CD14-positive monocyte (primary cell): ENCODE measurements around the gene DLGAP1. TPM values are rescaled to one million over a fixed set of nuclear protein-coding genes. Genes with fewer than 3 reads are reported as not detected.

Experiments
- DNase-seq, 3 donors: peaks; one replicate each; pipeline ENCODE4 v3.0.0-alpha.2; 2011 to 2022
- H2AFZ ChIP-seq: 2 replicates; pipeline ENCODE4 v1.6.0; 2012; ENCODE audit warnings: mild to moderate bottlenecking, low read depth, low read length, inconsistent platforms; ENCODE audit not compliant: insufficient read depth, poor library complexity, severe bottlenecking
- H3K27ac ChIP-seq, 2 donors: 1 replicate in 1 of 2; 2 replicates in 1 of 2; pipeline ENCODE4 v1.5.1; 2012 to 2013; ENCODE audit warnings: low read length in 2 of 2, control low read depth in 1 of 2, inconsistent platforms in 1 of 2, low read depth in 1 of 2, mild to moderate bottlenecking in 1 of 2
- H3K27me3 ChIP-seq, 2 donors: one replicate each; pipeline versions ENCODE4 v1.6.0 to v1.6.1; 2011 to 2013; ENCODE audit warnings: low read length in 2 of 2; ENCODE audit not compliant: control insufficient read depth in 2 of 2, insufficient read depth in 2 of 2
- H3K36me3 ChIP-seq, 2 donors: replicated peaks in 1 of 2; 1 replicate in 1 of 2; 2 replicates in 1 of 2; pipeline versions ENCODE4 v1.5.1 to v1.6.1; 2012 to 2013; ENCODE audit warnings: low read length in 2 of 2, control low read depth in 1 of 2, inconsistent platforms in 1 of 2, mild to moderate bottlenecking in 1 of 2; ENCODE audit not compliant: insufficient read depth in 2 of 2, control insufficient read depth in 1 of 2
- H3K4me1 ChIP-seq, 2 donors: 1 replicate in 1 of 2; 2 replicates in 1 of 2; pipeline versions ENCODE4 v1.5.1 to v1.6.1; 2012 to 2013; ENCODE audit warnings: low read length in 2 of 2, control low read depth in 1 of 2, inconsistent platforms in 1 of 2, mild to moderate bottlenecking in 1 of 2, moderate library complexity in 1 of 2; ENCODE audit not compliant: insufficient read depth in 2 of 2, control insufficient read depth in 1 of 2
- H3K4me2 ChIP-seq: replicated peaks from 2 replicates; pipeline ENCODE3; 2012; ENCODE audit warnings: low read length, moderate library complexity, mild to moderate bottlenecking; ENCODE audit not compliant: poor library complexity, severe bottlenecking; ENCODE audit errors: extremely low read depth
- H3K4me3 ChIP-seq, 3 experiments: fragments of 200-600 bp in 1 of 3; sonication (generic) in 1 of 3; replicated peaks in 1 of 3; 1 replicate in 2 of 3; 2 replicates in 1 of 3; pipeline ENCODE4 v1.5.1; 2011 to 2013; ENCODE audit warnings: low read length in 3 of 3, mild to moderate bottlenecking in 3 of 3, control low read depth in 2 of 3, low read depth in 2 of 3, inconsistent platforms in 1 of 3, moderate library complexity in 1 of 3
- H3K79me2 ChIP-seq: 2 replicates; pipeline ENCODE4 v1.6.0; 2012; ENCODE audit warnings: mild to moderate bottlenecking, control low read depth, inconsistent platforms, low read length, moderate library complexity; ENCODE audit not compliant: insufficient read depth
- H3K9ac ChIP-seq: 2 replicates; pipeline ENCODE4 v1.6.0; 2017; ENCODE audit warnings: low read length, mild to moderate bottlenecking; ENCODE audit not compliant: insufficient read depth, poor library complexity, severe bottlenecking
- H3K9me3 ChIP-seq, 2 donors: replicated peaks in 1 of 2; 1 replicate in 1 of 2; 2 replicates in 1 of 2; pipeline versions ENCODE4 v1.5.1 to v1.6.1; 2012 to 2013; ENCODE audit warnings: low read length in 2 of 2, control low read depth in 1 of 2; ENCODE audit not compliant: control insufficient read depth in 1 of 2, insufficient read depth in 1 of 2
- H4K20me1 ChIP-seq: 2 replicates; pipeline ENCODE4 v1.6.0; 2012; ENCODE audit warnings: mild to moderate bottlenecking, low read length, control low read depth, moderate library complexity; ENCODE audit not compliant: insufficient read depth
- H3K27ac Mint-ChIP-seq, 7 donors: one replicate each; pipeline ENCODE4 v1.8.0; 2020; ENCODE audit warnings: mild to moderate bottlenecking in 7 of 7, mixed read lengths in 7 of 7, moderate library complexity in 6 of 7, inconsistent platforms in 2 of 7
- H3K27me3 Mint-ChIP-seq, 3 donors: one replicate each; pipeline ENCODE4 v1.8.0; 2021 to 2022; ENCODE audit warnings: low read depth in 3 of 3, mild to moderate bottlenecking in 3 of 3, mixed read lengths in 3 of 3, moderate library complexity in 3 of 3, inconsistent platforms in 1 of 3
- H3K36me3 Mint-ChIP-seq, 2 donors: one replicate each; pipeline ENCODE4 v1.8.0; 2020; ENCODE audit warnings: mixed read lengths in 2 of 2, inconsistent platforms in 1 of 2, mild to moderate bottlenecking in 1 of 2
- H3K4me1 Mint-ChIP-seq: one replicate; pipeline ENCODE4 v1.8.0; 2020; ENCODE audit warnings: mild to moderate bottlenecking, mixed read lengths
- H3K4me3 Mint-ChIP-seq, 2 donors: one replicate each; pipeline ENCODE4 v1.8.0; 2020; ENCODE audit warnings: mild to moderate bottlenecking in 2 of 2, mixed read lengths in 2 of 2, moderate library complexity in 1 of 2
- H3K9me3 Mint-ChIP-seq, 7 donors: one replicate each; pipeline ENCODE4 v1.8.0; 2020 to 2022; ENCODE audit warnings: mixed read lengths in 7 of 7, mild to moderate bottlenecking in 6 of 7, moderate library complexity in 6 of 7, inconsistent platforms in 2 of 7
- CTCF ChIP-seq: fragments of 200-600 bp; IDR thresholded peaks from one replicate; pipeline ENCODE4 v1.8.0; 2022; ENCODE audit warnings: antibody characterized with exemption, mild to moderate bottlenecking
- WGBS: methylation state at CpG from one replicate; pipeline ENCODE4 v1.1.5; 2013; ENCODE audit warnings: missing lambda C conversion rate; ENCODE audit not compliant: insufficient coverage; 5-methylcytosine and 5-hydroxymethylcytosine counted together
- intact Hi-C, 2 donors: fragments of 100-400 bp; cut with micrococcal nuclease; formaldehyde crosslinking; loops; one replicate each; pipeline versions ENCODE4 v1.15.0 to v1.15.1; 2023
- polyA plus RNA-seq, 3 donors: library from polyadenylated mRNA; depleted of rRNA in 1 of 3; unstranded in 2 of 3; stranded (reverse) in 1 of 3; fragments of 300-500 nt in 2 of 3; fragments of >200 nt in 1 of 3; fragmentation: Illumina TruSeq in 2 of 3; gene quantifications; 1 replicate in 2 of 3; 2 replicates in 1 of 3; pipeline ENCODE4 v1.2.3, GENCODE V29; 2012 to 2021

Gene DLGAP1
- polyA plus RNA-seq, 3 donors: 0.09 to 0.42 TPM; not detected in 1

GRCh38 chr18:3760741-3761140 lies 694.4 kb downstream of the DLGAP1 start:
- Histone ChIP-seq H4K20me1 (no peaks in the 10 kb centered on the region), H3K36me3 (no peaks in the 10 kb centered on the region), H3K4me1 (peaks cover 8% of the 10 kb centered on the region in 2 donors), H3K9me3 (peaks cover 4 to 22% of the 10 kb centered on the region in 2 donors), H3K27ac (no peak overlapping the region), H3K4me2 (no peak overlapping the region), H3K9ac (no peak overlapping the region), H3K79me2 (no peaks in the 10 kb centered on the region), H2AFZ (no peak overlapping the region), H3K27me3 (no peaks in the 10 kb centered on the region), H3K4me3 (no peak overlapping the region)
- intact Hi-C loops: no loop called here
- Mint-ChIP-seq H3K27ac (no peak overlapping the region), H3K27me3 (peaks cover 0 to 2% (median 2%) of the 10 kb centered on the region in 3 donors), H3K4me3 (peak overlapping the region in 1 of 2 donors; percentile 23), H3K36me3 (no peaks in the 10 kb centered on the region), H3K4me1 (peaks cover 12% of the 10 kb centered on the region), H3K9me3 (peaks cover 7 to 23% (median 17%) of the 10 kb centered on the region in 7 donors)
- no peak for TF ChIP-seq CTCF
- 78% methylated on average over 1 of the region's 7 CpGs for WGBS
- peak in 2 of 3 donors; percentile 22 to 33 for DNase-seq

GRCh38 chr18:3759099-3759498 lies 696.0 kb downstream of the DLGAP1 start:
- Histone ChIP-seq H3K4me1 (peaks cover 8% of the 10 kb centered on the region in 2 donors), H3K27ac (no peak overlapping the region), H3K9ac (no peak overlapping the region), H3K4me3 (no peak overlapping the region), H3K27me3 (no peaks in the 10 kb centered on the region), H4K20me1 (no peaks in the 10 kb centered on the region), H3K79me2 (no peaks in the 10 kb centered on the region), H2AFZ (no peak overlapping the region), H3K4me2 (no peak overlapping the region), H3K36me3 (no peaks in the 10 kb centered on the region), H3K9me3 (peaks cover 4 to 14% of the 10 kb centered on the region in 2 donors)
- Mint-ChIP-seq H3K4me3 (no peak overlapping the region), H3K4me1 (peaks cover 12% of the 10 kb centered on the region), H3K36me3 (no peaks in the 10 kb centered on the region), H3K9me3 (peaks cover 4 to 15% (median 13%) of the 10 kb centered on the region in 7 donors), H3K27me3 (peaks cover 0 to 2% (median 2%) of the 10 kb centered on the region in 3 donors), H3K27ac (no peak overlapping the region)
- DNase-seq: no peak
- intact Hi-C loops: no loop called here
- no CpG with 5 or more reads among the region's 2 CpGs for WGBS
- TF ChIP-seq CTCF: no peak
